Muscle of back (tissue), 11 donors: ENCODE data around the gene GIMAP8. TPM values are rescaled to one million over a fixed set of nuclear protein-coding genes. Genes with fewer than 3 reads are reported as not detected.
"Not testable (repeated sequence)": the region's sequence is repeated elsewhere in the genome, so short reads cannot be mapped to it uniquely, and the experiment has no call there.

ENCODE experiments used
- DNase-seq, 3 donors: peaks; one replicate each; pipeline versions ENCODE4 v3.0.0 to v3.0.0-alpha.2; 2013
- polyA plus RNA-seq, 10 donors: library from polyadenylated mRNA; unstranded; fragments of 120-200 nt; gene quantifications; one replicate each; pipeline ENCODE4 v1.2.1, GENCODE V29; 2013; ENCODE audit not compliant: insufficient read length in 10 of 10

The GIMAP8 gene
- polyA plus RNA-seq, 10 donors, result 5.5 to 9.8 (median 7.1) TPM

DNA sequence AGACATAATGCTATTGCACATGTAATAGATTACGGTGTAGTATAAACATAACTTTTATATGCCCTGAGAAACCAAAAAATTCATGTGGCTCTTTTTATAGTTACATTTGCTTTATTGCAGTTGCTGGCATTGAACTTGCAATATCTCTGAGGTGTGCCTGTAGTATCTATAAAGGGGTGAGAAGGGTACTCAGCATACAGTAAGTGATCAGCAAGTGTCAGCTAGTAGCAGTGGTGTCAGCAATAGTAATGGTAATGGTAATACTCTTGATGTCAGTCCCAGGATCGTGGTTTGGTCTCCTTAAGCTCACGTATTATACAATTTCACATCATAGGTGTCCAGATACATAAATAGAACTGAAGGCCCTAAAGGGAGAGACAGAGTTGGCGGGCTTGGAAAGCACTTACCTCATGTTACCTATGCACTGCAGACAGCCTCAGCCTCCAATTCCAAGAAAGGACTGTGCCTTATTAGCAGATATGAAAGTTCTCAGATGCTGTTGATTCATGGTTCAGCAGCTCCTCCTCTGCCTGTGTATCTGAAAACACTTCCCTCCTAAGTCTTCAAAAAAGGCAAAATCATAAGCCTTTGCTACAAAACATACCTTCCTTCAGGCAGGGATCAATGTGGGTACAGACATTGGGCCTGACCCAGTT lies 57.6 kb downstream of the GIMAP8 start:
- no peak for DNase-seq

- DNase-seq, result no peak
Observed at GRCh38 chr7:150511048-150511447, 60.6 kb downstream of the GIMAP8 start.

GRCh38 chr7:150513758-150514157 lies 63.3 kb downstream of the GIMAP8 start:
- no peak for DNase-seq

DNA sequence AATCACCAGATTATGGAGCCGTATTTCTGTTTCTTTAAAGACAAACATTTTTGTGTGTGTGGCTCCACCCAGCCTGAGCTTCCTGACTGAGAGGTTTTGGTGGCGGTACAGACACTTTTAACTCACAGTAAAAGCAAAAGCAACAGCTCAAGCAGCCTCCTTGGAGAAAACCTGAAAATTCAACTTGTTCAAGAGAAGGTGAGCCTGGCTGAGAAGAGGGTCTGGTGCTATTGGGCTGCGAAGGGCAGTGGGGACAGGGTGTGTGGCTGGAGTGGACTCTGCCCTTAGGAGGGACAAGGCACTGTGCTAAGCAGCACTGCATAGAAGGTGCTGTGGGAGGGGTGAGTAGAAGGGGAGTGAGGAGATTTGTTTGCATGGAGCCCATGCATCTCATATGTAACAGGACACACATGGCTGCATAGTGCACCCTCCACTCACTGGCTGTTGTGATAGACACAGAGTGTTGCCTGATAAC lies 64.4 kb downstream of the GIMAP8 start, which contains the start of gene GIMAP7:
GIMAP7 (plus strand) TSS at position 125 of the 475 bp plus-strand sequence. CDS start 5,103 bp downstream, outside the sequence.
- DNase-seq, result peak in 2 of 3 donors; percentile 10 to 25

DNA sequence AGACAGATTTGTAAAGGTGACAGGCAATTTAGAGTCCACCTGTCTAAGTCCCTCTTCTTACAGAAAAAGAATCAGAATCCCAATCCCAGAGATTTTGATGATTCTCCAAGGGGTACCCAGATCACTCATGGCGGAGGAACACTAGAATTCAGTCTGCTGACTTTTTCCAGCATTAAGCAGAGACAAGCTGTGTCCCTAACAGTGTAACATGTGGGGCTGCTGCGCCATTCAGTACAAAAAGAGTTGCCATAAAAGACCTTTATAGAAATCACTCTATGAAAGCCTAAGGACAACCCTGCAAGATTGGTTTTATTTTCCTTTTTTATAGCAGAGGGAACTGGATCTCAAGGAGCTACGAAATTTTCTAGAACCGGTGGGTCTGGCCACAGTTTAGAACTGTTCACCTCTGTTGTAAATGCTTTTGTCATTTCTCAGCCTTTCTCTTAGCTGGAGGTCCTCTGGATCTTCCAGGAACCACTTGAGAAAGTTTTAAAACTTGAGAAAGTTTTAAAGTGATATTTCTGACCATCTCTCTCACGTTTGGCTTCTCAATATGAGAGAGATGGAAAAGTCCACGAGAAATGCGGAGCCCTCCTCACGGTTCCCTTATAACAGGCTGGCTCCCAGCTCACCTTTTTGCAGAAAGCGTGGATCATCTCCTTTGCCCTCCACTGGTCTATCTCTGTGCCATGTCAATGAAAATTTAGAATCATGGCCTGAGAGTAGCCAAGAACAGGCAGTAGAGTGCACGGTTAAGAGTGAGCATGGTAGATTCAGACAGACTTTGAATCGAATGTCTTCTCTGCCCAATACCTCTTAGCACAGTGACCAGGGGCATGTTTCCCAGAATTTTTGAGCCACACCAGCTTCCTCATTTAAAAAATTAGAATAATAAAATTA lies 65.1 kb downstream of the GIMAP8 start:
- DNase-seq, result no peak

GRCh38 chr7:150516956-150517745 lies 66.7 kb downstream of the GIMAP8 start:
- no peak for DNase-seq

DNA sequence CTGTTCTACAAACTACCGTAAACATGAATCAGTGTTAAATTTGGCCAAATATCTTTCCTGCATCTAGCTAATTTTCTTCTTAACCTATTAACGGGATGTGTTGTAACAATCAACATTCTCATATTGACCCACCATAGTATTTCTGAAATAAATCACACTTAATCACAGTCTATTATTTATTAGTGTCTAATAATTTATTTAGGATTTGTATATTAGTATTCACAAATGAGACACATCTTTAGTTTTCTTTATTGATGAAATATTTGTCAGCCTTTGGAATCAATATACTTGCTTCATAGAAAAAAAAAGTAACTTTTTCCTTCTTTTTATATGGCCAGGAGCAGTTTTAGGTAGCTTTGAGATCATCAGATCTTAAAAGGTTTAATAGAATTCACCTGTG lies 68.9 kb downstream of the GIMAP8 start:
- DNase-seq, result no peak

DNA sequence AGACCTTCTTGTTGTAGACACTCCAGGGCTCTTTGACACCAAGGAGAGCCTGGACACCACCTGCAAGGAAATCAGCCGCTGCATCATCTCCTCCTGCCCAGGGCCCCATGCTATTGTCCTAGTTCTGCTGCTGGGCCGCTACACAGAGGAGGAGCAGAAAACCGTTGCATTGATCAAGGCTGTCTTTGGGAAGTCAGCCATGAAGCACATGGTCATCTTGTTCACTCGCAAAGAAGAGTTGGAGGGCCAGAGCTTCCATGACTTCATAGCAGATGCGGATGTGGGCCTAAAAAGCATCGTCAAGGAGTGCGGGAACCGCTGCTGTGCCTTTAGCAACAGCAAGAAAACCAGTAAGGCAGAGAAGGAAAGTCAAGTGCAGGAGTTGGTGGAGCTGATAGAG lies 69.7 kb downstream of the GIMAP8 start:
- DNase-seq, result no peak

- DNase-seq, result not testable (repeated sequence)
Observed at GRCh38 chr7:150522931-150523330, 72.5 kb downstream of the GIMAP8 start.

DNA sequence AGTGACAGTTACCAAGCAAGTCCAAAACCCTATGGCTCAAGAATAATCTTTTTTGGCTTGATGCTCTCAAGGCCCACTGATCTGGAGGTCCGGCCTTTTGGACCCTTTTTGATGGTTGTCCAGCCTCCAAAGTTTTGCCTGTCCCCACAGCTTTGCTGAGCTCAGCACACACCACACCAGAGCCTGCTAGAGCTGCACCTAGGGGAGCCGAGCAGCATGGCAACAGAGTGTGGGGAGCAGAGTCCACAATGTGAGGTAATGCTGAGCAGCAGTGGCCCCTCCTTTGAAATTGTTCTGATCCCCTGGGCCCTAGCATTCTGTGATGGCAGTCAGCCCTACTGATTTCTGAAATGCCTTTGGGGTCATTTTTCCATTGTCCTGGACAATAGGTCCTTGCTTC lies 73.6 kb downstream of the GIMAP8 start:
- no peak for DNase-seq

Other genes starting within 250 kb of the GIMAP8 start
- gene LRRC61, start 127.3 kb upstream of the GIMAP8 start, polyA plus RNA-seq, result 1 to 10 TPM; 4.1 to 9.6 (median 6.2) TPM
- gene ACTR3C, start 127.1 kb upstream of the GIMAP8 start, polyA plus RNA-seq, result 1 to 10 TPM in 8 of 10 donors, under 1 TPM in 2; 0.59 to 3.2 (median 1.4) TPM
- 10 to 100 TPM; 35.4 to 70.6 (median 47.5) TPM for gene RARRES2, start 109.0 kb upstream of the GIMAP8 start, polyA plus RNA-seq
- gene REPIN1, start 81.8 kb upstream of the GIMAP8 start, polyA plus RNA-seq, result 10 to 100 TPM; 58.1 to 75.0 (median 65.7) TPM
- 1 to 10 TPM; 3.8 to 7.4 (median 5.3) TPM for gene ZNF775, start 71.3 kb upstream of the GIMAP8 start, polyA plus RNA-seq
- gene GIMAP7, start 64.2 kb downstream of the GIMAP8 start, polyA plus RNA-seq, result 10 to 100 TPM in 5 of 10 donors, 1 to 10 TPM in 5; 7.9 to 20.3 (median 10.6) TPM
- 10 to 100 TPM; 17.1 to 32.7 (median 21.8) TPM for gene GIMAP4, start 116.8 kb downstream of the GIMAP8 start, polyA plus RNA-seq
- 10 to 100 TPM; 11.9 to 23.1 (median 15.5) TPM for gene GIMAP6, start 181.8 kb downstream of the GIMAP8 start, polyA plus RNA-seq
- 10 to 100 TPM in 1 of 10 donors, 1 to 10 TPM in 9; 5.1 to 11.0 (median 6.7) TPM for gene GIMAP2, start 235.1 kb downstream of the GIMAP8 start, polyA plus RNA-seq